IMR-90 (cell line): ENCODE data around the gene FAAP100. TPM values are rescaled to one million over a fixed set of nuclear protein-coding genes. Genes with fewer than 3 reads are reported as not detected.

ENCODE experiments used
- ATAC-seq: fragments of 200-7000 bp; cut with Tn5 transposase; 2 replicates; pipeline ENCODE4 v1.9.1; 2020; ENCODE audit warnings: low read depth, mild to moderate bottlenecking, moderate library complexity
- BruUV-seq: library from RNA; stranded (reverse); fragments of 400-500 nt; replicated peaks from 2 replicates; lab custom pipeline; 2021; lab: Mats Ljungman, UMichigan
- CTCF ChIA-PET: fragments of 300-600 bp; formaldehyde crosslinking; extraction: SDS; loops from one replicate; lab custom pipeline; 2021; ENCODE audit warnings: antibody characterized with exemption; lab: Yijun Ruan, JAX
- POLR2A ChIA-PET: fragments of 300-600 bp; sonication (Branson Sonifier 250); formaldehyde crosslinking; loops from one replicate; lab custom pipeline; 2022; ENCODE audit warnings: antibody characterized with exemption; ENCODE audit not compliant: unreplicated experiment; lab: Charles Lee
- DNase-seq: peaks from one replicate; pipeline ENCODE4 v3.0.0; 2013
- H2AFZ ChIP-seq: replicated peaks from 2 replicates; pipeline ENCODE3; 2013; ENCODE audit warnings: low read length, mild to moderate bottlenecking; ENCODE audit not compliant: poor library complexity
- H2AK5ac ChIP-seq: 2 replicates; pipeline ENCODE4 v1.6.1; 2013; ENCODE audit warnings: low read depth, low read length, inconsistent platforms
- H2AK9ac ChIP-seq: replicated peaks from 2 replicates; pipeline ENCODE3; 2013; ENCODE audit warnings: mild to moderate bottlenecking, low read depth, low read length, moderate library complexity; ENCODE audit not compliant: poor library complexity
- H2BK120ac ChIP-seq: 2 replicates; pipeline ENCODE4 v1.6.1; 2013; ENCODE audit warnings: low read depth, low read length, inconsistent platforms
- H2BK15ac ChIP-seq: 3 replicates; pipeline ENCODE4 v1.6.1; 2013; ENCODE audit warnings: low read depth, low read length, inconsistent platforms
- H2BK20ac ChIP-seq: 2 replicates; pipeline ENCODE4 v1.6.1; 2013; ENCODE audit warnings: low read depth, mild to moderate bottlenecking, inconsistent platforms, low read length, moderate library complexity
- H2BK5ac ChIP-seq: 2 replicates; pipeline ENCODE4 v1.6.1; 2013; ENCODE audit warnings: mild to moderate bottlenecking, low read depth, low read length, inconsistent platforms; ENCODE audit not compliant: poor library complexity, severe bottlenecking
- H3K14ac ChIP-seq: replicated peaks from 2 replicates; pipeline ENCODE4 v1.6.1; 2013; ENCODE audit warnings: low read depth, low read length, inconsistent platforms
- H3K18ac ChIP-seq: 2 replicates; pipeline ENCODE4 v1.6.1; 2013; ENCODE audit warnings: low read depth, low read length, control low read depth
- H3K23ac ChIP-seq: 2 replicates; pipeline ENCODE4 v1.6.1; 2013; ENCODE audit warnings: low read depth, low read length, inconsistent platforms
- H3K27ac ChIP-seq: 2 replicates; pipeline ENCODE4 v1.5.1; 2013; ENCODE audit warnings: mild to moderate bottlenecking, control low read depth, low read length; ENCODE audit not compliant: insufficient read depth
- H3K27me3 ChIP-seq: 2 replicates; pipeline ENCODE4 v1.6.1; 2013; ENCODE audit warnings: low read length; ENCODE audit not compliant: control insufficient read depth, insufficient read depth
- H3K36me3 ChIP-seq: 2 replicates; pipeline ENCODE4 v1.6.1; 2013; ENCODE audit warnings: low read length, mixed read lengths; ENCODE audit not compliant: control insufficient read depth, insufficient read depth
- H3K4ac ChIP-seq: 2 replicates; pipeline ENCODE4 v1.6.1; 2013; ENCODE audit warnings: low read depth, low read length, inconsistent platforms
- H3K4me1 ChIP-seq: 2 replicates; pipeline ENCODE4 v1.6.1; 2013; ENCODE audit warnings: low read length, mixed read lengths; ENCODE audit not compliant: control insufficient read depth, insufficient read depth
- H3K4me2 ChIP-seq: 2 replicates; pipeline ENCODE4 v1.6.1; 2013; ENCODE audit warnings: low read depth, mild to moderate bottlenecking, control low read depth, low read length, moderate library complexity
- H3K4me3 ChIP-seq: 2 replicates; pipeline ENCODE4 v1.5.1; 2013; ENCODE audit warnings: low read depth, mild to moderate bottlenecking, control low read depth, low read length, moderate library complexity; ENCODE audit not compliant: insufficient read depth
- H3K56ac ChIP-seq: 2 replicates; pipeline ENCODE4 v1.6.1; 2013; ENCODE audit warnings: low read length, inconsistent platforms; ENCODE audit not compliant: insufficient read depth; ENCODE audit errors: extremely low read depth
- H3K79me1 ChIP-seq, 2 experiments: 2 replicates each; pipeline ENCODE4 v1.6.1; 2013; ENCODE audit warnings: low read length in 2 of 2, inconsistent platforms in 1 of 2, low read depth in 1 of 2
- H3K9ac ChIP-seq: 2 replicates; pipeline ENCODE4 v1.6.1; 2013; ENCODE audit warnings: low read depth, low read length, control low read depth
- H3K9me1 ChIP-seq: 2 replicates; pipeline ENCODE4 v1.6.1; 2013; ENCODE audit warnings: low read length, inconsistent platforms; ENCODE audit not compliant: insufficient read depth
- H3K9me3 ChIP-seq: 2 replicates; pipeline ENCODE4 v1.6.1; 2013; ENCODE audit warnings: low read length; ENCODE audit not compliant: control insufficient read depth, insufficient read depth
- H4K20me1 ChIP-seq: 2 replicates; pipeline ENCODE4 v1.6.1; 2013; ENCODE audit warnings: low read length, inconsistent platforms; ENCODE audit not compliant: insufficient read depth
- H4K5ac ChIP-seq: 2 replicates; pipeline ENCODE4 v1.6.1; 2013; ENCODE audit warnings: mild to moderate bottlenecking, low read depth, low read length, control low read depth
- H4K8ac ChIP-seq, 2 experiments: 2 replicates each; pipeline ENCODE4 v1.6.1; 2013; ENCODE audit warnings: low read depth in 2 of 2, low read length in 2 of 2, control low read depth in 1 of 2, inconsistent platforms in 1 of 2
- H4K91ac ChIP-seq: 2 replicates; pipeline ENCODE4 v1.6.1; 2013; ENCODE audit warnings: low read depth, low read length, inconsistent platforms; ENCODE audit not compliant: insufficient read depth
- MAZ ChIP-seq: IDR thresholded peaks from 2 replicates; pipeline ENCODE4 v1.6.1; 2012; ENCODE audit warnings: low read depth, mild to moderate bottlenecking, low read length, improper control_type of control experiment, moderate library complexity, borderline replicate concordance
- RFX5 ChIP-seq: IDR thresholded peaks from 2 replicates; pipeline ENCODE4 v1.8.0; 2012; ENCODE audit warnings: low read depth, mild to moderate bottlenecking, low read length, moderate library complexity
- WGBS, 2 experiments: methylation state at CpG; one replicate each; pipeline versions ENCODE4 v1.1.5 to v1.1.7; 2013; ENCODE audit warnings: missing lambda C conversion rate in 2 of 2; ENCODE audit not compliant: insufficient read length in 1 of 2; ENCODE audit errors: extremely low coverage in 2 of 2; 5-methylcytosine and 5-hydroxymethylcytosine counted together
- dilution Hi-C: fragments of 300-500 bp; cut with HindIII; formaldehyde crosslinking; loops from one replicate; pipeline ENCODE4 v1.14.3; 2018; ENCODE audit warnings: low sequenced_read_pairs; ENCODE audit not compliant: unreplicated experiment
- in situ Hi-C: fragments of 300-500 bp; cut with MboI; formaldehyde crosslinking; loops from 3 replicates; pipeline ENCODE4 v1.14.3; 2019; ENCODE audit warnings: low sequenced_read_pairs, inconsistent platforms, mixed read lengths
- intact Hi-C: fragments of 100-400 bp; cut with micrococcal nuclease; formaldehyde crosslinking; loops from 2 replicates; pipeline ENCODE4 v1.10.0; 2022
- polyA plus RNA-seq, 3 experiments: library from polyadenylated mRNA; depleted of rRNA; stranded (reverse); fragments of >200 nt; gene quantifications; 2 replicates each; pipeline ENCODE4 v1.2.3, GENCODE V29; 2012; ENCODE audit warnings: low replicate concordance in 1 of 3
- total RNA-seq: library from RNA; depleted of rRNA; stranded (reverse); fragments of >200 nt; gene quantifications from 2 replicates; pipeline ENCODE4 v1.2.3, GENCODE V29; 2012

The FAAP100 gene
- total and polyA plus RNA-seq, 2 of the 4 experiments (the other 2 are of a cell fraction) = 7.9 to 24.8 TPM

DNA sequence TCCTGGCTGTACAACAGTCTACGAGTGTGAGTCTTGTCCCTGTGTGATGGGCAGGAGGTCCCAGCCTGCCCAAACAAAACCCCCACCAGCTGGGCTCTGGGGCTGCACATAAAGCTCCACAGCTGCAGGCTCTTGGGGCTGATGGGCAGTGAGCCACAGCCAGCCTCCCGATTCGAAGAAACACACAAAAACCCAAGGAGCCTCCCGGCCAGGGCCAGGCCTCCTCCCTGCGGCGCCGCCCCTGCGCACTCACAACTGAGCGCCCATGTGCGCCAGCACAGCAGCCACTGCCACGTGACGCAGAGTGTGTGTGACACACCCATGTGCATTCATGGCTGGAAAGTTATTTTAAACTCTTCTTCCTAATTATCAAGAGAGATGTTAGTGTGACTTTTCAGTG, 30.6 kb upstream of the FAAP100 start:
- no peak overlapping the region for H4K91ac ChIP-seq
- H2BK15ac ChIP-seq = no peak overlapping the region
- no peaks in the 10 kb centered on the region for H3K9me3 ChIP-seq
- no peak overlapping the region for H3K27ac ChIP-seq
- H3K36me3 ChIP-seq = peaks cover 39% of the 10 kb centered on the region
- peaks cover 14 to 76% of the 10 kb centered on the region in 2 experiments for H3K79me1 ChIP-seq
- dilution Hi-C loops (no loop called here), intact Hi-C loops (no loop called here), in situ Hi-C loops (no loop called here)
- no peak overlapping the region for H3K23ac ChIP-seq
- H3K18ac ChIP-seq = no peak overlapping the region
- H2AK9ac ChIP-seq = peak overlapping the region; percentile 16
- no peak overlapping the region for H2BK5ac ChIP-seq
- ChIA-PET POLR2A (no interaction called here), CTCF (no interaction called here)
- no peak overlapping the region for H3K4me3 ChIP-seq
- WGBS, 2 experiments = 82% methylated on average over 2 of the region's 12 CpGs; no CpG with 5 or more reads in 1 of the 2 experiments
- no TSS peak for BruUV-seq
- no peak overlapping the region for H3K9ac ChIP-seq
- H2AFZ ChIP-seq = no peak overlapping the region
- no peak for DNase-seq
- peaks cover 45% of the 10 kb centered on the region for H3K9me1 ChIP-seq
- H3K4me2 ChIP-seq = no peak overlapping the region
- no peak overlapping the region for H4K8ac ChIP-seq
- peaks cover 22% of the 10 kb centered on the region for H3K4me1 ChIP-seq
- no peak overlapping the region for H3K14ac ChIP-seq
- H2BK20ac ChIP-seq = no peak overlapping the region
- ATAC-seq = no peak
- no peak overlapping the region for H3K56ac ChIP-seq
- peaks cover 70% of the 10 kb centered on the region for H4K20me1 ChIP-seq
- H3K27me3 ChIP-seq = no peaks in the 10 kb centered on the region
- TF ChIP-seq RFX5 (no peak), MAZ (no peak)
- H2BK120ac ChIP-seq = no peak overlapping the region
- H2AK5ac ChIP-seq = 0 out of 2 replicates have a peak overlapping the region, but pooled peaks have one; percentile 5
- H3K4ac ChIP-seq = no peak overlapping the region
- H4K5ac ChIP-seq = no peak overlapping the region
